Caco-2 (cell line): ENCODE data around the gene MACROD2. TPM values are rescaled to one million over a fixed set of nuclear protein-coding genes. Genes with fewer than 3 reads are reported as not detected.

Experiments
- BruUV-seq: library from RNA; stranded (reverse); fragments of 400-500 nt; replicated peaks from 2 replicates; lab custom pipeline; 2021; lab: Mats Ljungman, UMichigan
- CTCF ChIA-PET: fragments of 300-600 bp; sonication (Branson Sonifier 250); formaldehyde crosslinking; loops from one replicate; lab custom pipeline; 2022; ENCODE audit warnings: antibody characterized with exemption; lab: Charles Lee
- POLR2A ChIA-PET: fragments of 300-600 bp; sonication (Branson Sonifier 250); formaldehyde crosslinking; loops from one replicate; lab custom pipeline; 2022; ENCODE audit warnings: antibody characterized with exemption; lab: Charles Lee
- DNase-seq, 2 experiments: peaks; one replicate each; pipeline versions ENCODE4 v3.0.0 to v3.0.0-alpha.2; 2020 to 2022
- H3K27me3 ChIP-seq: replicated peaks from 2 replicates; pipeline ENCODE4 v1.6.0; 2011; ENCODE audit warnings: low read length; ENCODE audit not compliant: control insufficient read depth, insufficient read depth
- H3K36me3 ChIP-seq: 2 replicates; pipeline ENCODE4 v1.5.1; 2011; ENCODE audit warnings: low read length; ENCODE audit not compliant: control insufficient read depth, insufficient read depth
- H3K4me1 ChIP-seq: fragments of 250-450 bp; sonication (Bioruptor Pico); 2 replicates; pipeline ENCODE4 v1.5.1; 2020; ENCODE audit warnings: mild to moderate bottlenecking
- H3K4me3 ChIP-seq: 2 replicates; pipeline ENCODE4 v1.5.1; 2011; ENCODE audit warnings: low read depth, mild to moderate bottlenecking, control low read depth, low read length
- H3K9me3 ChIP-seq: fragments of 250-450 bp; sonication (Bioruptor Pico); 2 replicates; pipeline ENCODE4 v1.5.1; 2020; ENCODE audit warnings: mild to moderate bottlenecking, moderate library complexity
- H3K27ac Mint-ChIP-seq: one replicate; pipeline ENCODE4 v1.8.0; 2022; ENCODE audit warnings: mixed read lengths; ENCODE audit not compliant: unreplicated experiment
- H3K27me3 Mint-ChIP-seq: one replicate; pipeline ENCODE4 v1.8.0; 2022; ENCODE audit warnings: mixed read lengths; ENCODE audit not compliant: insufficient read depth, unreplicated experiment
- H3K36me3 Mint-ChIP-seq: one replicate; pipeline ENCODE4 v1.8.0; 2022; ENCODE audit warnings: mild to moderate bottlenecking, mixed read lengths; ENCODE audit not compliant: insufficient read depth, unreplicated experiment
- H3K4me1 Mint-ChIP-seq: one replicate; pipeline ENCODE4 v1.8.0; 2022; ENCODE audit warnings: low read depth, mixed read lengths; ENCODE audit not compliant: unreplicated experiment
- H3K4me3 Mint-ChIP-seq: one replicate; pipeline ENCODE4 v1.8.0; 2022; ENCODE audit warnings: mild to moderate bottlenecking, moderate library complexity, mixed read lengths; ENCODE audit not compliant: unreplicated experiment
- H3K9me3 Mint-ChIP-seq: one replicate; pipeline ENCODE4 v1.8.0; 2022; ENCODE audit warnings: mixed read lengths; ENCODE audit not compliant: unreplicated experiment
- intact Hi-C: fragments of 100-400 bp; cut with micrococcal nuclease; formaldehyde crosslinking; loops from one replicate; pipeline ENCODE4 v1.10.0; 2022; ENCODE audit not compliant: unreplicated experiment
- total RNA-seq: library from RNA; stranded (reverse); gene quantifications from 2 replicates; pipeline ENCODE4 v1.2.3, GENCODE V29; 2022
- TF ChIP-seq, protein P1 (sequence below), 2 experiments: fragments of 200-600 bp in 1 of 2; IDR thresholded peaks; 1 replicate in 1 of 2; 2 replicates in 1 of 2; pipeline versions ENCODE4 v1.5.1 to v1.8.0; 2011 to 2022; ENCODE audit warnings: antibody characterized with exemption in 1 of 2, control low read depth in 1 of 2, inconsistent platforms in 1 of 2, low read depth in 1 of 2, low read length in 1 of 2, mild to moderate bottlenecking in 1 of 2, moderate library complexity in 1 of 2; ENCODE audit not compliant: insufficient read depth in 1 of 2, severe bottlenecking in 1 of 2, unreplicated experiment in 1 of 2

MACROD2 gene
- total RNA-seq, 1 experiment from 2014 or later: 6.4 TPM

DNA sequence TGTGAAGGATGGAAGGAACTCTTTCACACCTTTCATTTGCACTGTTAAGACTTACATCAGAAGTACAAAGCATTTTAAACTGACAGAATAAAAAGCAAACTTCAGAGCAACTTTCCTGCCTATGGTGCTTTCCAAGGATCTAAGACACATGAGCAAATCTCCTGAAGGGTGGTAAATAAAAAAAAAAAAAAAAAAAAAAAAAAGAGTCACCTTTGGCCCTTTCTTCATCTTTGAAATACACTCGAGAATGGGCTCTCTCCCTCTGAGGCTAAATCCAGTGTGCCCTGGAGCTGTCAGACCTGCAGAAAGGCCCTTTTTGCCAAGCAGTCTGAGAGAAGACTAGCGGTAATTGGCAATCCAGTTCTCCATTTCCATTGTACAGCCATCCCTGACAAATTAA, 1455.9 kb downstream of the MACROD2 start:
- Histone ChIP-seq H3K27me3 (no peaks in the 10 kb centered on the region), H3K4me1 (no peaks in the 10 kb centered on the region; the same call in 1 of the 2 replicates), H3K4me3 (no peak overlapping the region), H3K9me3 (no peaks in the 10 kb centered on the region), H3K36me3 (no peaks in the 10 kb centered on the region)
- TF ChIP-seq, protein P1, sequence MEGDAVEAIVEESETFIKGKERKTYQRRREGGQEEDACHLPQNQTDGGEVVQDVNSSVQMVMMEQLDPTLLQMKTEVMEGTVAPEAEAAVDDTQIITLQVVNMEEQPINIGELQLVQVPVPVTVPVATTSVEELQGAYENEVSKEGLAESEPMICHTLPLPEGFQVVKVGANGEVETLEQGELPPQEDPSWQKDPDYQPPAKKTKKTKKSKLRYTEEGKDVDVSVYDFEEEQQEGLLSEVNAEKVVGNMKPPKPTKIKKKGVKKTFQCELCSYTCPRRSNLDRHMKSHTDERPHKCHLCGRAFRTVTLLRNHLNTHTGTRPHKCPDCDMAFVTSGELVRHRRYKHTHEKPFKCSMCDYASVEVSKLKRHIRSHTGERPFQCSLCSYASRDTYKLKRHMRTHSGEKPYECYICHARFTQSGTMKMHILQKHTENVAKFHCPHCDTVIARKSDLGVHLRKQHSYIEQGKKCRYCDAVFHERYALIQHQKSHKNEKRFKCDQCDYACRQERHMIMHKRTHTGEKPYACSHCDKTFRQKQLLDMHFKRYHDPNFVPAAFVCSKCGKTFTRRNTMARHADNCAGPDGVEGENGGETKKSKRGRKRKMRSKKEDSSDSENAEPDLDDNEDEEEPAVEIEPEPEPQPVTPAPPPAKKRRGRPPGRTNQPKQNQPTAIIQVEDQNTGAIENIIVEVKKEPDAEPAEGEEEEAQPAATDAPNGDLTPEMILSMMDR (IDR thresholded peaks at IDR 0.05; ENCODE audit: insufficient read depth in 1 of 2, low read depth in 1 of 2, low read length in 1 of 2, severe bottlenecking in 1 of 2, unreplicated experiment in 1 of 2): no peak
- Mint-ChIP-seq H3K36me3 (no peaks in the 10 kb centered on the region), H3K27ac (no peak overlapping the region), H3K4me1 (peaks cover 4% of the 10 kb centered on the region), H3K27me3 (no peaks in the 10 kb centered on the region), H3K9me3 (peaks cover 6% of the 10 kb centered on the region), H3K4me3 (no peak overlapping the region)
- intact Hi-C loops: no loop called here
- BruUV-seq: no TSS peak
- CTCF ChIA-PET: no interaction called here
- POLR2A ChIA-PET: no interaction called here
- DNase-seq: no peak

DNA sequence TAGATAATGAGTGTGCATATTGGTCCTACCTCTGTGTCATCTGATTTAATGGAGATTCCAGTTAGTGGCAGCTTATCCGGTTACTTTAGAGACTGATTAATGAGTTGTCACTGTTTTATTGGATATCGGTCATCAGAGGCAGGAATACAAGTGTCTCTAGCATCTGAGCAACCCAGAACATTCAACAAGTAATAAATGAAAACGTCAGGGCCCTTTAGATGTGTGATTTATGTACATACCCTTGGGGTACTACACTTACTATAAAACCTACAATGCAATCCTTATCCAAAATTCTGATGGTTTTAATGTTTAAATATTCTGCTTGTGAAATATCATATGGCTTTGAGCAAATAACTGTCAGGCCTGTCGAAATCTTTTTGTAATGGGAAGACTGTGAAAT, 1460.0 kb downstream of the MACROD2 start:
- Histone ChIP-seq H3K4me1 (0 out of 2 replicates have a peak, but pooled peaks cover 1% of the 10 kb centered on the region), H3K9me3 (no peaks in the 10 kb centered on the region), H3K36me3 (no peaks in the 10 kb centered on the region), H3K27me3 (no peaks in the 10 kb centered on the region), H3K4me3 (no peak overlapping the region)
- DNase-seq: no peak
- TF ChIP-seq, protein P1 (IDR thresholded peaks at IDR 0.05; ENCODE audit: insufficient read depth in 1 of 2, low read depth in 1 of 2, low read length in 1 of 2, severe bottlenecking in 1 of 2, unreplicated experiment in 1 of 2): no peak
- no peaks in the 10 kb centered on the region for H3K27me3 Mint-ChIP-seq
- no TSS peak for BruUV-seq
- POLR2A ChIA-PET: no interaction called here
- H3K9me3 Mint-ChIP-seq: peaks cover 9% of the 10 kb centered on the region
- no peak overlapping the region for H3K27ac Mint-ChIP-seq
- H3K4me3 Mint-ChIP-seq: no peak overlapping the region
- CTCF ChIA-PET: no interaction called here
- intact Hi-C loops: no loop called here
- H3K36me3 Mint-ChIP-seq: no peaks in the 10 kb centered on the region
- peaks cover 7% of the 10 kb centered on the region for H3K4me1 Mint-ChIP-seq

- intact Hi-C loops: no loop called here
- Mint-ChIP-seq H3K27me3 (no peaks in the 10 kb centered on the region), H3K9me3 (peaks cover 10% of the 10 kb centered on the region), H3K4me1 (no peaks in the 10 kb centered on the region), H3K4me3 (no peak overlapping the region), H3K27ac (no peak overlapping the region), H3K36me3 (no peaks in the 10 kb centered on the region)
- CTCF ChIA-PET: no interaction called here
- Histone ChIP-seq H3K9me3 (no peaks in the 10 kb centered on the region), H3K4me3 (no peak overlapping the region), H3K27me3 (no peaks in the 10 kb centered on the region), H3K36me3 (no peaks in the 10 kb centered on the region), H3K4me1 (0 out of 2 replicates have a peak, but pooled peaks cover 4% of the 10 kb centered on the region)
- BruUV-seq: no TSS peak
- POLR2A ChIA-PET: no interaction called here
- DNase-seq: no peak
- TF ChIP-seq, protein P1 (IDR thresholded peaks at IDR 0.05; ENCODE audit: insufficient read depth in 1 of 2, low read depth in 1 of 2, low read length in 1 of 2, severe bottlenecking in 1 of 2, unreplicated experiment in 1 of 2): no peak
Measured at GRCh38 chr20:15461938-15462337, 1466.6 kb downstream of the MACROD2 start.
